ENCODE results near the gene HMGCLL1. TPM values are rescaled to one million over a fixed set of nuclear protein-coding genes. Genes with fewer than 3 reads are reported as not detected.

The HMGCLL1 gene
- 1 to 10 TPM in 1 of 3 donors, under 1 TPM in 2; 0.48 to 2.2 (median 0.61) TPM for polyA plus RNA-seq

GRCh38 chr6:55578537-55579363, at the start of gene HMGCLL1:
Gene HMGCLL1 (minus strand): TSS chr6:55579192. CDS start chr6:55579055, 137 bp downstream.
- H3K27ac ChIP-seq (ENCODE audit: low read depth, low read length): no peak within 1 kb of the TSS
- WGBS, 3 donors: 5 to 7% (median 6%) methylated on average over 39 to 49 of the region's 49 CpGs

GRCh38 chr6:55621993-55622392, 43.0 kb upstream of the HMGCLL1 start:
- 91 to 97% (median 97%) methylated on average over 1 of the region's 1 CpG for WGBS, 3 donors

GRCh38 chr6:55621244-55621643, 42.3 kb upstream of the HMGCLL1 start:
- H3K27ac ChIP-seq (ENCODE audit: low read depth, low read length): no peak overlapping the region
- 84 to 96% (median 91%) methylated on average over 3 of the region's 3 CpGs for WGBS, 3 donors

More at GRCh38 chr6:55621993-55622392, 43.0 kb upstream of the HMGCLL1 start:
- H3K27ac ChIP-seq (ENCODE audit: low read depth, low read length): no peak overlapping the region

DNA sequence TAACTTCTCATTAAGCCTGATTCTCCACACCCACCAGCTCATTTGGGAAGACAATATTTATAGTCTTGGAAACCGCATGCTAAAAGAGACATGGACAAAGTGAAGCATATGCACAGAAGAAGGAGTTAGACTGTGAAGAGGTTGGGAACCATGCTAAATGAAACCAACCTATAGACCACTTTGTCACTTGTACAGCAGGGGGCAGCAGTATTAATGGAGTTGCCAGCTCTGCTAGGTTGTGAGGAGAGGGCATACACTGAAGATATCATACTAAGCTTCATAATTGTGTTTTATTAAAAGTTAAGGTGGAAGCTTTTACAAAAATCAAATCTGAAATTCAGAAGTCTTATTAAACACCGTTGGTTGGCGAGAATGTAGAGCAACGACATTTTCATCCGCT, 38.3 kb upstream of the HMGCLL1 start:
- no peak overlapping the region for H3K27ac ChIP-seq (ENCODE audit: low read depth, low read length)
- 89 to 92% (median 91%) methylated on average over 5 of the region's 5 CpGs for WGBS, 3 donors

- H3K27ac ChIP-seq (ENCODE audit: low read depth, low read length): no peak overlapping the region
Observed at GRCh38 chr6:55604021-55604420, 25.0 kb upstream of the HMGCLL1 start.

DNA sequence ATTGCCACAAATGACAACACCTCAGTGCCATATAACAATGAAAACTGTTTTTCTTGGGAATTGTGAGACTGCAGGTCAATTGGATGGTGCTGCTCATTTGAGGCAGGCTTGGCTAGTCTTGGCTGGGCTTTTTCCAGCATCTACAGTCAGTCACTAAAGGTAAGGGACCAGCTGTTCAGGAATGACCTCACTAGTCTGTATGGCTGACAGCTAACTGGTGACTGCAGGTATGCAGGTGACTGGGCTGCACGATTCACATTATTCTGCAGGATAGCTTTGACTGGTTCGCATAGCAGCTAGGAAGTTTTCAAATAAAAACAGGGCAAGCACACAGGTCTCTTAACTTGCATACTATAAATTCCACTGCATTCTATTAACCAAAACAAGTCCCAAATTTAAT, 22.1 kb upstream of the HMGCLL1 start:
- 67 to 91% (median 89%) methylated on average over 2 of the region's 2 CpGs for WGBS, 3 donors
- H3K27ac ChIP-seq (ENCODE audit: low read depth, low read length): no peak overlapping the region

- H3K27ac ChIP-seq (ENCODE audit: low read depth, low read length): no peak overlapping the region
- 27 to 51% (median 45%) methylated on average over 2 of the region's 2 CpGs for WGBS, 3 donors
Observed at GRCh38 chr6:55594442-55594841, 15.4 kb upstream of the HMGCLL1 start.

- no peak overlapping the region for H3K27ac ChIP-seq (ENCODE audit: low read depth, low read length)
Observed at GRCh38 chr6:55584654-55585354, 5.8 kb upstream of the HMGCLL1 start.

- no peak overlapping the region for H3K27ac ChIP-seq (ENCODE audit: low read depth, low read length)
- WGBS, 3 donors: 54 to 76% (median 72%) methylated on average over 3 of the region's 3 CpGs
Observed at GRCh38 chr6:55576811-55577210, 2.2 kb downstream of the HMGCLL1 start.

DNA sequence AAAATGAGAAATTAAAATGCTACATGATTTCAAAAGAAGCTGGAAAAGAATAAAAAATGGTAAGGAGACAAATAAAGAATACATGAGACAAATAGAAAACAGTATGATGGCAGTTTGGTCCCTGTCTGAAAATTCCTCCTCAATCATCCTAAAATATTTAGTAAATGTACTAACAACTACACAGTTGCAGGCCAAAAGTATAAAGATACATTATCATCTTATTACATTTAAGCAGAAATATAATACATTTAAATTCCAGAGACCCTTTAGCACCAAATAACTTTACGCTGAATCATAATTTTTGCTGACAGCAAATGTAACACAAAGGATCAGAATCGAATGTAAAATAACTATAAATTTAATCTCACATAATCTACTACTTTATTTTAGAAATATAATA, 4.4 kb downstream of the HMGCLL1 start:
- H3K27ac ChIP-seq (ENCODE audit: low read depth, low read length): no peak overlapping the region
- WGBS, 3 donors: 83 to 88% (median 84%) methylated on average over 2 of the region's 2 CpGs

GRCh38 chr6:55569638-55570037, 9.4 kb downstream of the HMGCLL1 start:
- WGBS, 3 donors: 89 to 97% (median 94%) methylated on average over 3 of the region's 3 CpGs
- H3K27ac ChIP-seq (ENCODE audit: low read depth, low read length): no peak overlapping the region

DNA sequence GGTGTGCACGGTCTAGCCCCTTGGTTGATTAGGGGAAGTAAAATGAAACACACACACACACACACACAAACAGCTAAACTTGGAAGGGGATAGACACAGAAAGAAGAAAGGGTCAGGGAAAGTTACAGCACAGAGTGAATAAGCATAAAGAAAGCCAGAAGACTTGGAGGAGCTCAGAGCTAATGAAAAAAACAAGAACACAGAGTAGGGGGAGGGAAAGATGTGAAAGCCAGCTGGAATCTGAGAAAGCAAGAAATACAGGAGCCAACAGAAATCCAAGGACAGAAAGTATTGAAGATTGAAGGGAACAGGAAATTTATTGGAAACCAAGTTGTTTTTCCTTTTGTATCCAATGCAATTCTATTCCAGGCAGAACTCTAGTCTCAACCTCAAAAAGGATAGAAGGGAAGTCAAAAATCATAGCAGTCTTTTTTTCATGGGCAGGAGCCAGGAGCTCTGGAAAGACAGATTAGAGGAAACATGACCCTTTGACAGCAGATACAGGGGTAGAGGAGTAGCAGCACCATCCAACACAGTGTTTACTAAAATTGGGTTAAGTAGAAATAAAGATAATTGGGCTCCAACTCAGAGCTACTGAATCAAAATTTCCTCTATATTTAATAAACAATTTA, 10.1 kb downstream of the HMGCLL1 start:
- no peak overlapping the region for H3K27ac ChIP-seq (ENCODE audit: low read depth, low read length)
- WGBS, 3 donors: 31 to 70% (median 44%) methylated on average over 1 of the region's 1 CpG

GRCh38 chr6:55567558-55567957, 11.4 kb downstream of the HMGCLL1 start:
- WGBS, 3 donors: 39 to 66% (median 47%) methylated on average over 4 of the region's 4 CpGs

GRCh38 chr6:55566036-55566710, 12.8 kb downstream of the HMGCLL1 start:
- 73 to 82% (median 79%) methylated on average over 4 of the region's 4 CpGs for WGBS, 3 donors
- no peak overlapping the region for H3K27ac ChIP-seq (ENCODE audit: low read depth, low read length)

More at GRCh38 chr6:55567558-55567957, 11.4 kb downstream of the HMGCLL1 start:
- no peak overlapping the region for H3K27ac ChIP-seq (ENCODE audit: low read depth, low read length)

DNA sequence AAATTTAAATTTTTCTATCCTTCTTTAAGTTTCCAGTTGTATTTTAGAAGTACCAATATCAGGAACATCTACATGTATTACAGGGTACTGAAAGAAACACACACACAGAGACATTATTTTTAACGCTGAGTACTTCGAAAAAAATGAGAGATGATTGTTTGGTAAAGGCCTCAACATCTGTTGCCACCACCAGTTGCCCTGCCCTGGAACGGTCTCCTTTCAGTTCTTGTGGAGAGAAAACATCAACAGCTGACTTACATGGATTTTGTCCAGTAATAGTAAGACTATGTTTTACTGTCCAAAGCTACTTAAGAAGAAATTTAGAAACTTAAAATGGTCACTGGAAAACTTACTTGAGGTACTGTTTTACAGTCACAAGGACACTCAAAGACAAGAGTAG, 16.7 kb downstream of the HMGCLL1 start:
- H3K27ac ChIP-seq (ENCODE audit: low read depth, low read length): no peak overlapping the region
- WGBS, 3 donors: 82 to 88% (median 87%) methylated on average over 3 of the region's 3 CpGs

GRCh38 chr6:55560290-55560885, 18.6 kb downstream of the HMGCLL1 start:
- 67 to 77% (median 76%) methylated on average over 2 of the region's 2 CpGs for WGBS, 3 donors

DNA sequence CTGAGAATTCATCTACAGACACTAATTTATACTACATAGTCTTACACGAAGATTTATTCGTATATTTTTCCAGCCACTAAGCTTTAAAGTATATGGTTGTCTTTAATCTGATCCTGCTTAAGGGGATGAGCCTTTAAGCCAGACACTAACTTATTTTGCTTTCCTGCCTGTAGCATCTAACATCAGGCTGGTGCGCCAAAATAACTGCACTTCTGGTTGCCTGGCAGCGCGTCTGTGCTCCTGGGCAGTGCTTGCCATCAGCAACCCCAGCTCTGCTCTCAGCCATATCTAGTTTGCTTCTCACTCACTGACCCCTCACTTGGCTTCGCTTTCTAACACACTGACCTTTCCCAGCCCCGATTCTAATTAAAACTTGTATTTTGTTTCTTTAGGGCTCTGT, 21.8 kb downstream of the HMGCLL1 start:
- WGBS, 3 donors: 81 to 89% (median 84%) methylated on average over 7 of the region's 7 CpGs
- no peak overlapping the region for H3K27ac ChIP-seq (ENCODE audit: low read depth, low read length)

More at GRCh38 chr6:55560290-55560885, 18.6 kb downstream of the HMGCLL1 start:
- H3K27ac ChIP-seq (ENCODE audit: low read depth, low read length): no peak overlapping the region

GRCh38 chr6:55545791-55546190, 33.2 kb downstream of the HMGCLL1 start:
- H3K27ac ChIP-seq (ENCODE audit: low read depth, low read length): no peak overlapping the region
